Progenitor cell of endocrine pancreas (in vitro differentiated cells): ENCODE data around the gene ATG7. TPM values are rescaled to one million over a fixed set of nuclear protein-coding genes. Genes with fewer than 3 reads are reported as not detected.
A peak's percentile ranks its signal among the peaks of the same experiment; 100 is the strongest.
"Not testable (repeated sequence)": the region's sequence is repeated elsewhere in the genome, so short reads cannot be mapped to it uniquely, and the experiment has no call there.

Experiments
- DNase-seq: peaks from one replicate; pipeline ENCODE4 v3.0.0; 2021; ENCODE audit warnings: low spot score; ENCODE audit not compliant: unreplicated experiment
- H3K27ac Mint-ChIP-seq: 2 replicates; pipeline ENCODE4 v1.8.0; 2021; ENCODE audit warnings: mild to moderate bottlenecking, moderate library complexity, mixed read lengths
- H3K27me3 Mint-ChIP-seq: 2 replicates; pipeline ENCODE4 v1.8.0; 2021; ENCODE audit warnings: mixed read lengths
- H3K36me3 Mint-ChIP-seq: 2 replicates; pipeline ENCODE4 v1.8.0; 2022; ENCODE audit warnings: mixed read lengths; ENCODE audit not compliant: insufficient read depth
- H3K4me1 Mint-ChIP-seq: 2 replicates; pipeline ENCODE4 v1.8.0; 2021; ENCODE audit warnings: low read depth, mixed read lengths
- H3K4me3 Mint-ChIP-seq: 2 replicates; pipeline ENCODE4 v1.8.0; 2021; ENCODE audit warnings: low read depth, mild to moderate bottlenecking, moderate library complexity, mixed read lengths
- H3K9me3 Mint-ChIP-seq: 2 replicates; pipeline ENCODE4 v1.8.0; 2021; ENCODE audit warnings: low read depth, mixed read lengths
- total RNA-seq: library from RNA; stranded (reverse); gene quantifications from 2 replicates; pipeline ENCODE4 v1.2.1, GENCODE V29; 2021
- TF ChIP-seq, protein P1 (sequence below): fragments of 200-600 bp; sonication (generic); IDR thresholded peaks from one replicate; pipeline ENCODE4 v1.5.0; 2021; ENCODE audit warnings: antibody characterized with exemption, mild to moderate bottlenecking; ENCODE audit not compliant: unreplicated experiment

ATG7 gene
- total RNA-seq, 1 donor from 2014 or later, result 29.1 TPM

DNA sequence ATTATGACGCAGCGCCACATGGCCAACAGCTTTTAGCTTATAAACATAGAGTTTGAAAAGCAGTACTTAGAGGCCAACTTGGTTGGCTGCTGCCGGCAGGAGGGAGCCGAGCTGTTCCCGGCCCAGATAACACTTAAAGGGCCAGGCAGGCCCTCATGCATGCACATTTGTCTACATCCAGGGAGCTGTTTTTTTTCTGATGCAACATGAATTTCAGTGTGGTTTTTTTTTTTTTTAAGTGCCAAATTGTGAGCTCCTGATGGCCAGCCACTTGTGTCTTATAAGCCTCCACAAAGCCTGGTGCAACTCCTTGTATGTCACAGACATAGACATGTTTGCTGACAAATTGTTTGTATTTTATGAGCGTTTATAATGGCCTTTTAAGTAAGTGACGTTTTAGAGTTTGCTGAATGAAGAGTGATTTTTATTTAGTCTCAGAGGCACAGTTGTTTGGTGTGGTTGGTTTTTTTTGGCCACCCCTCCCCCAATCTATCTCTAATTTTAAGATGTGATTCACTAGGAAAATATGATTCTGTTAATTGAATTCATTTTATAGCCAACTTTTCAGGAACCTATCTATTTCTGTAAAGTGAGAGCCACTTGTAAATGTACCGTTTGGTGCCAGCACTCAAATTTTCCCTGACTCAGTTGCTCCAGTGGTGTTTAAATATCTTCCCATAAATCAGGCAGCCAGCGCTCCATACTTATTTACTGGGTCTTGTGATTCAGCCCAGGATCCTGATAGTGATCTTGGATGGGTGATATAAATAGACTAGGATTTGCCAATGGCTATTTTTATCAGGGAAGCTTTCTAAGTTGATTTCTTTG lies 237.2 kb downstream of the ATG7 start:
- peaks cover 4% of the 10 kb centered on the region for H3K36me3 Mint-ChIP-seq
- H3K9me3 Mint-ChIP-seq, result no peaks in the 10 kb centered on the region
- no peak for DNase-seq
- no peaks in the 10 kb centered on the region for H3K27me3 Mint-ChIP-seq
- TF ChIP-seq, protein P1, sequence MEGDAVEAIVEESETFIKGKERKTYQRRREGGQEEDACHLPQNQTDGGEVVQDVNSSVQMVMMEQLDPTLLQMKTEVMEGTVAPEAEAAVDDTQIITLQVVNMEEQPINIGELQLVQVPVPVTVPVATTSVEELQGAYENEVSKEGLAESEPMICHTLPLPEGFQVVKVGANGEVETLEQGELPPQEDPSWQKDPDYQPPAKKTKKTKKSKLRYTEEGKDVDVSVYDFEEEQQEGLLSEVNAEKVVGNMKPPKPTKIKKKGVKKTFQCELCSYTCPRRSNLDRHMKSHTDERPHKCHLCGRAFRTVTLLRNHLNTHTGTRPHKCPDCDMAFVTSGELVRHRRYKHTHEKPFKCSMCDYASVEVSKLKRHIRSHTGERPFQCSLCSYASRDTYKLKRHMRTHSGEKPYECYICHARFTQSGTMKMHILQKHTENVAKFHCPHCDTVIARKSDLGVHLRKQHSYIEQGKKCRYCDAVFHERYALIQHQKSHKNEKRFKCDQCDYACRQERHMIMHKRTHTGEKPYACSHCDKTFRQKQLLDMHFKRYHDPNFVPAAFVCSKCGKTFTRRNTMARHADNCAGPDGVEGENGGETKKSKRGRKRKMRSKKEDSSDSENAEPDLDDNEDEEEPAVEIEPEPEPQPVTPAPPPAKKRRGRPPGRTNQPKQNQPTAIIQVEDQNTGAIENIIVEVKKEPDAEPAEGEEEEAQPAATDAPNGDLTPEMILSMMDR, result no peak
- H3K27ac Mint-ChIP-seq, result peak overlapping the region; percentile 42
- peaks cover 23% of the 10 kb centered on the region for H3K4me1 Mint-ChIP-seq
- H3K4me3 Mint-ChIP-seq, result no peak overlapping the region

DNA sequence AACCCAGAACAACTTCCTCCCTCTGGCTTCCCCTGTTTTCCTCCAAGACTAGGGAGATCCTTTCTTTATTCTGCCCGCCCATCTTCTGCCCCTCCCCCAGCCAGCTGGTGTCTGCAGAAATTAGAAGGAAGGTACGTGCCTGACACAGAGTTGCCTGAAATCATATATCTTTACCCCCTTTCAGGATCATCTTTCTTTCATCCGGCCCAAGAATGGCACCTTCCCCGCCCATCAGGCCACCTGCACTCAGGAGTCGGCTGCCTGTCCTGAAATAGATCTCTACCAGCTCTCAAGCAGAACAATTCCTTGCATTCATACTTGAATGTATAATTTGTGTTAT lies 237.8 kb downstream of the ATG7 start:
- H3K36me3 Mint-ChIP-seq, result peaks cover 4% of the 10 kb centered on the region
- DNase-seq, result no peak
- H3K4me3 Mint-ChIP-seq, result no peak overlapping the region
- H3K4me1 Mint-ChIP-seq, result peaks cover 24% of the 10 kb centered on the region
- no peaks in the 10 kb centered on the region for H3K27me3 Mint-ChIP-seq
- H3K9me3 Mint-ChIP-seq, result no peaks in the 10 kb centered on the region
- peak overlapping the region; percentile 42 for H3K27ac Mint-ChIP-seq
- TF ChIP-seq, protein P1, result no peak

DNA sequence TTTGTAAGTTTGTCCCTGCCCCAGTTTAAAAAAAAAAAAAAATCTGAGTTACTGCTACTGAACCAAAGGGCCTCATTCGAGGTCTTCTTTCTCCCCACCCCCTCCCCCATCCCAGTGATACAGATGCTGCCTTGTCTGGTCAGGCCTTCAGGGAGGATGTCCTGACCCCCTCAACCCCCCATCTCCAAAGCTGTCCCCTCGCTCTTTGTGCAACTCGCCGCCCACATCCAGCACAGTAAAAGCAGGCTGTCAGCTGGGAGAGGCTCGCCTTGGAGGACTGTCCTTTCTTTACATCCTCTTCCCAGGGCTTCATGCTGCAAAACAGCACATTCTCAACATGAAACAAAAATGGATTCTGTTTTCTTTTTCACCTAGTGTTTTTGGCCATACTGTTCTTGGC lies 238.2 kb downstream of the ATG7 start:
- Mint-ChIP-seq H3K36me3 (peaks cover 4% of the 10 kb centered on the region), H3K27ac (peak overlapping the region; percentile 42), H3K9me3 (no peaks in the 10 kb centered on the region), H3K4me3 (no peak overlapping the region), H3K4me1 (peaks cover 24% of the 10 kb centered on the region), H3K27me3 (no peaks in the 10 kb centered on the region)
- TF ChIP-seq, protein P1, result no peak
- DNase-seq, result no peak

DNA sequence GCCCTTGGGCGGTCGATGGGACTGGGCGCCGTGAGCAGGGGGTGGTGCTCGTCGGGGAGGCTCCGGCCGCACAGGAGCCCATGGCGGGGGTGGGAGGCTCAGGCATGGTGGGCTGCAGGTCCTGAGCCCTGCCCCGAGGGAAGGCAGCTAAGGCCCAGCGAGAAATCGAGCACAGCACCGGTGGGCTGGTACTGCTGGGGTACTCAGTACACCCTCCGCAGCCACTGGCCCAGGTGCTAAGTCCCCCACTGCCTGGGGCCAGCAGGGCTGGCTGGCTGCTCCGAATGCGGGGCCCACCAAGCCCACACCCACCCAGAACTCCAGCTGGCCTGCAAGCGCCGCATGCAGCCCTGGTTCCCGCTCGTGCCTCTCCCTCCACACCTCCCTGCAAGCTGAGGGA lies 239.4 kb downstream of the ATG7 start:
- H3K4me1 Mint-ChIP-seq, result peaks cover 24% of the 10 kb centered on the region
- not testable (repeated sequence) for DNase-seq, H3K27ac Mint-ChIP-seq, H3K9me3 Mint-ChIP-seq, H3K27me3 Mint-ChIP-seq, H3K4me3 Mint-ChIP-seq, H3K36me3 Mint-ChIP-seq

DNA sequence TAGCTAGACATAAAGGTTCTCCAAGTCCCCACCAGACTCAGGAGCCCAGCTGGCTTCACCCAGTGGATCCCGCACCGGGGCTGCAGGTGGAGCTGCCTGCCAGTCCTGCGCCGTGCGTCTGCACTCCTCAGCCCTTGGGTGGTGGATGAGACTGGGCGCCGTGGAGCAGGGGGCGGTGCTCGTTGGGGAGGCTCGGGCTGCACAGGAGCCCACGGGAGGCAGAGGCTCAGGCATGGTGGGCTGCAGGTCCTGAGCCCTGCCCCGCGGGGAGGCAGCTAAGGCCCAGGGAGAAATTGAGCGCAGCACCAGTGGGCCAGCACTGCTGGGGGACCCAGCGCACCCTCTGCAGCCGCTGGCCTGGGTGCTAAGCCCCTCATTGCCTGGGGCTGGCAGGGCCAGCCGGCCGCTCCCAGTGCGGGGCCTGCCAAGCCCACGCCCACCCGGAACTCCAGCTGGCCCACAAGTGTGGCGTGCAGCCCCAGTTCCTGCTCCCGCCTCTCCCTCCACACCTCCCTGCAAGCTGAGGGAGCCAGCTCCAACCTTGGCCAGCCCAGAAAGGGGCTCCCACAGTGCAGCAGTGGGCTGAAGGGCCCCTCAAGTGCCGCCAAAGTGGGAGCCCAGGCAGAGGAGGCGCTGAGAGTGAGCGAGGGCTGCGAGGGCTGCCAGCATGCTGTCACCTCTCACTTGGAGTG lies 241.1 kb downstream of the ATG7 start:
- not testable (repeated sequence) for H3K9me3 Mint-ChIP-seq, DNase-seq, H3K27ac Mint-ChIP-seq, H3K36me3 Mint-ChIP-seq, H3K4me3 Mint-ChIP-seq, H3K27me3 Mint-ChIP-seq
- peaks cover 23% of the 10 kb centered on the region for H3K4me1 Mint-ChIP-seq

DNA sequence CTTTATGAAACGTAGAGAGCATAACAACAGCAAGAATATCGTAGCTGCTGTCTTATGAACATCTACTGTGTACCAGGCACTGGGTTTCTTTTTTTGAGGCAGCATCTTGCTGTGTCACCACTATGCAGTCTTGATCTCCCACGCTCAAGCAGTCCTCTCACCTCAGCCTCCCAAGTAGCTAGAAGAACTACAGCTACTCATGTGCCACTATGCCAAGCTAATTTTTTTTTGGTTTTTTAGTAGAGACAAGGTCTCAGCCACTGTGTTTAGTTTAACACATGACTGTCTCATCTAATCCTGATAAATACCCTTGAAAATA lies 241.6 kb downstream of the ATG7 start:
- Mint-ChIP-seq H3K27ac (no peak overlapping the region), H3K4me1 (peaks cover 19% of the 10 kb centered on the region), H3K9me3 (no peaks in the 10 kb centered on the region), H3K36me3 (peaks cover 4% of the 10 kb centered on the region), H3K27me3 (no peaks in the 10 kb centered on the region), H3K4me3 (no peak overlapping the region)
- DNase-seq, result no peak
- TF ChIP-seq, protein P1, result no peak
